HepG2 (cell line): ENCODE data around the gene E2F1. TPM values are rescaled to one million over a fixed set of nuclear protein-coding genes. Genes with fewer than 3 reads are reported as not detected.

Experiments used
- BRF2 ChIP-seq: sonication (generic); formaldehyde crosslinking; IDR thresholded peaks from 2 replicates; pipeline ENCODE4 v1.8.1; 2022; ENCODE audit warnings: mild to moderate bottlenecking, missing genetic modification reagents
- CHD2 ChIP-seq: IDR thresholded peaks from 2 replicates; pipeline ENCODE4 v1.6.1; 2011; ENCODE audit warnings: low read depth, low read length, improper control_type of control experiment
- ETV5 ChIP-seq: IDR thresholded peaks from 2 replicates; pipeline ENCODE4 v1.6.1; 2018; ENCODE audit warnings: missing biosample characterization, missing genetic modification reagents, inconsistent platforms, borderline replicate concordance
- FOXA3 ChIP-seq: IDR thresholded peaks from 2 replicates; pipeline ENCODE4 v1.6.1; 2016; ENCODE audit warnings: missing genetic modification reagents, missing compliant biosample characterization
- JUNB ChIP-seq: sonication (generic); formaldehyde crosslinking; IDR thresholded peaks from 2 replicates; pipeline ENCODE4 v1.8.0; 2022; ENCODE audit warnings: missing genetic modification reagents, mild to moderate bottlenecking, borderline replicate concordance
- SKI ChIP-seq: fragments of 450-650 bp; IDR thresholded peaks from one replicate; pipeline ENCODE4 v1.6.1; 2018; ENCODE audit warnings: mild to moderate bottlenecking; ENCODE audit not compliant: partially characterized antibody
- TFDP2 ChIP-seq: sonication (generic); formaldehyde crosslinking; IDR thresholded peaks from 2 replicates; pipeline ENCODE4 v1.4.0; 2020; ENCODE audit warnings: missing genetic modification reagents
- ZC3H13 ChIP-seq: sonication (generic); formaldehyde crosslinking; IDR thresholded peaks from 2 replicates; pipeline ENCODE4 v1.8.1; 2023; ENCODE audit warnings: mild to moderate bottlenecking, missing genetic modification reagents, moderate library complexity
- ZNF34 ChIP-seq: sonication (generic); formaldehyde crosslinking; IDR thresholded peaks from 2 replicates; pipeline ENCODE4 v1.4.0; 2020; ENCODE audit warnings: mild to moderate bottlenecking, missing genetic modification reagents, borderline replicate concordance
- ZNF597 ChIP-seq: sonication (generic); formaldehyde crosslinking; IDR thresholded peaks from 2 replicates; pipeline ENCODE4 v1.5.0; 2020; ENCODE audit warnings: missing genetic modification reagents
- polyA plus RNA-seq, 8 experiments: library from polyadenylated mRNA; depleted of rRNA in 3 of 8; stranded (reverse) in 7 of 8; unstranded in 1 of 8; fragments of >200 nt; fragmentation: Illumina TruSeq in 4 of 8; extraction: Trizol in 4 of 8; gene quantifications; 2 replicates each; pipeline versions ENCODE4 v1.2.1 to v1.2.3, GENCODE V29; 2011 to 2016; ENCODE audit warnings: low read depth in 4 of 8, missing spikeins in 1 of 8, mixed read lengths in 1 of 8; ENCODE audit not compliant: insufficient read depth in 1 of 8
- total RNA-seq, 5 experiments: library from RNA; depleted of rRNA; stranded (reverse); fragments of >200 nt; fragmentation: Illumina TruSeq; extraction: Trizol; gene quantifications; 2 replicates each; pipeline ENCODE4 v1.2.3, GENCODE V29; 2016; ENCODE audit warnings: low read depth in 1 of 5
- TF ChIP-seq, protein P1 (sequence below): IDR thresholded peaks from 2 replicates; pipeline ENCODE4 v1.6.1; 2016; ENCODE audit warnings: low read depth, missing genetic modification reagents, missing compliant biosample characterization

The E2F1 gene
- total and polyA plus RNA-seq, 2 of the 13 experiments (the other 11 are each of a cell fraction or from before 2014, with no cell fraction given): 25.5 to 39.4 TPM

GRCh38 chr20:33732166-33732970 is 46.2 kb upstream of the E2F1 start (continued):
- TF ChIP-seq ETV5 (CRISPR knock-in tag) (peak; percentile 55; the same call in 1 of the 2 replicates), BRF2 (peak; percentile 95), ZNF34 (CRISPR knock-in tag) (peak; percentile 82; the same call in 1 of the 2 replicates), TFDP2 (CRISPR knock-in tag) (peak; percentile 94), SKI (peak; percentile 76), JUNB (CRISPR knock-in tag) (no peak), ZNF597 (CRISPR knock-in tag) (no peak), ZC3H13 (CRISPR knock-in tag) (peak; percentile 93; the same call in 1 of the 2 replicates), CHD2 (peak; percentile 48; the same call in 1 of the 2 replicates), FOXA3 (CRISPR knock-in tag) (peak; percentile 34; the same call in 1 of the 2 replicates)
- TF ChIP-seq, protein P1, sequence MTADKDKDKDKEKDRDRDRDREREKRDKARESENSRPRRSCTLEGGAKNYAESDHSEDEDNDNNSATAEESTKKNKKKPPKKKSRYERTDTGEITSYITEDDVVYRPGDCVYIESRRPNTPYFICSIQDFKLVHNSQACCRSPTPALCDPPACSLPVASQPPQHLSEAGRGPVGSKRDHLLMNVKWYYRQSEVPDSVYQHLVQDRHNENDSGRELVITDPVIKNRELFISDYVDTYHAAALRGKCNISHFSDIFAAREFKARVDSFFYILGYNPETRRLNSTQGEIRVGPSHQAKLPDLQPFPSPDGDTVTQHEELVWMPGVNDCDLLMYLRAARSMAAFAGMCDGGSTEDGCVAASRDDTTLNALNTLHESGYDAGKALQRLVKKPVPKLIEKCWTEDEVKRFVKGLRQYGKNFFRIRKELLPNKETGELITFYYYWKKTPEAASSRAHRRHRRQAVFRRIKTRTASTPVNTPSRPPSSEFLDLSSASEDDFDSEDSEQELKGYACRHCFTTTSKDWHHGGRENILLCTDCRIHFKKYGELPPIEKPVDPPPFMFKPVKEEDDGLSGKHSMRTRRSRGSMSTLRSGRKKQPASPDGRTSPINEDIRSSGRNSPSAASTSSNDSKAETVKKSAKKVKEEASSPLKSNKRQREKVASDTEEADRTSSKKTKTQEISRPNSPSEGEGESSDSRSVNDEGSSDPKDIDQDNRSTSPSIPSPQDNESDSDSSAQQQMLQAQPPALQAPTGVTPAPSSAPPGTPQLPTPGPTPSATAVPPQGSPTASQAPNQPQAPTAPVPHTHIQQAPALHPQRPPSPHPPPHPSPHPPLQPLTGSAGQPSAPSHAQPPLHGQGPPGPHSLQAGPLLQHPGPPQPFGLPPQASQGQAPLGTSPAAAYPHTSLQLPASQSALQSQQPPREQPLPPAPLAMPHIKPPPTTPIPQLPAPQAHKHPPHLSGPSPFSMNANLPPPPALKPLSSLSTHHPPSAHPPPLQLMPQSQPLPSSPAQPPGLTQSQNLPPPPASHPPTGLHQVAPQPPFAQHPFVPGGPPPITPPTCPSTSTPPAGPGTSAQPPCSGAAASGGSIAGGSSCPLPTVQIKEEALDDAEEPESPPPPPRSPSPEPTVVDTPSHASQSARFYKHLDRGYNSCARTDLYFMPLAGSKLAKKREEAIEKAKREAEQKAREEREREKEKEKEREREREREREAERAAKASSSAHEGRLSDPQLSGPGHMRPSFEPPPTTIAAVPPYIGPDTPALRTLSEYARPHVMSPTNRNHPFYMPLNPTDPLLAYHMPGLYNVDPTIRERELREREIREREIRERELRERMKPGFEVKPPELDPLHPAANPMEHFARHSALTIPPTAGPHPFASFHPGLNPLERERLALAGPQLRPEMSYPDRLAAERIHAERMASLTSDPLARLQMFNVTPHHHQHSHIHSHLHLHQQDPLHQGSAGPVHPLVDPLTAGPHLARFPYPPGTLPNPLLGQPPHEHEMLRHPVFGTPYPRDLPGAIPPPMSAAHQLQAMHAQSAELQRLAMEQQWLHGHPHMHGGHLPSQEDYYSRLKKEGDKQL: peak; percentile 67; the same call in 1 of the 2 replicates
